Gastrocnemius medialis (tissue), 4 donors: ENCODE results near the gene PM20D2. TPM values are rescaled to one million over a fixed set of nuclear protein-coding genes. Genes with fewer than 3 reads are reported as not detected.

Experiments
- ATAC-seq, 2 donors: fragments of 150-250 bp; one replicate each; pipeline ENCODE4 v1.9.1; 2016
- DNase-seq, 2 donors: peaks; one replicate each; pipeline ENCODE4 v3.0.0-alpha.2; 2019
- H3K27ac ChIP-seq, 4 donors: fragments of 200-600 bp; sonication (generic); 1 replicate in 1 of 4; 2 replicates in 3 of 4; pipeline ENCODE4 v1.5.1; 2016 to 2018; ENCODE audit warnings: mild to moderate bottlenecking in 2 of 4, moderate library complexity in 1 of 4
- H3K27me3 ChIP-seq, 3 donors: fragments of 200-600 bp; sonication (generic) in 2 of 3; 1 replicate in 1 of 3; 2 replicates in 2 of 3; pipeline versions ENCODE4 v1.5.1 to v1.6.0; 2016 to 2019; ENCODE audit warnings: mild to moderate bottlenecking in 1 of 3, moderate library complexity in 1 of 3
- H3K36me3 ChIP-seq, 2 donors: fragments of 200-600 bp; sonication (generic) in 1 of 2; one replicate each; pipeline ENCODE4 v1.5.1; 2017 to 2018
- H3K4me1 ChIP-seq, 2 donors: fragments of 200-600 bp; sonication (generic) in 1 of 2; one replicate each; pipeline ENCODE4 v1.5.1; 2016 to 2017; ENCODE audit warnings: mild to moderate bottlenecking in 2 of 2
- H3K4me3 ChIP-seq, 4 donors: fragments of 200-600 bp; sonication (generic) in 3 of 4; 1 replicate in 1 of 4; 2 replicates in 3 of 4; pipeline ENCODE4 v1.5.1; 2016 to 2019; ENCODE audit warnings: mild to moderate bottlenecking in 2 of 4
- H3K9me3 ChIP-seq, 3 donors: fragments of 200-600 bp; sonication (generic) in 2 of 3; 1 replicate in 1 of 3; 2 replicates in 2 of 3; pipeline ENCODE4 v1.5.1; 2016 to 2019
- POLR2A ChIP-seq, 2 donors: fragments of 450-650 bp; IDR thresholded peaks; one replicate each; pipeline ENCODE4 v1.6.1; 2017; ENCODE audit warnings: antibody characterized with exemption in 2 of 2, mild to moderate bottlenecking in 2 of 2, moderate library complexity in 2 of 2
- in situ Hi-C, 4 donors: fragments of 200-750 bp; cut with MboI; loops; one replicate each; pipeline versions ENCODE4 v1.15.0 to v1.8.0; 2017; ENCODE audit warnings: low sequenced_read_pairs in 4 of 4
- intact Hi-C: fragments of 100-400 bp; cut with DNase I; formaldehyde crosslinking; loops from one replicate; pipeline ENCODE4 v1.15.1; 2023; ENCODE audit warnings: low total_unique reads
- total RNA-seq, 4 donors: library from RNA; depleted of rRNA; stranded (reverse); fragments of >200 nt; gene quantifications; one replicate each; pipeline versions ENCODE4 v1.1.0 to v1.2.3, GENCODE V29; 2016
- TF ChIP-seq, protein P1 (sequence below), 5 experiments: fragments of 450-650 bp in 3 of 5; fragments of 200-600 bp in 2 of 5; sonication (generic) in 2 of 5; IDR thresholded peaks in 4 of 5; conservative IDR thresholded peaks in 1 of 5; 1 replicate in 4 of 5; 2 replicates in 1 of 5; pipeline ENCODE4 v1.5.1; 2016 to 2019; ENCODE audit warnings: antibody characterized with exemption in 5 of 5, mild to moderate bottlenecking in 3 of 5, moderate library complexity in 3 of 5

Gene PM20D2
- total RNA-seq, 4 donors from 2014 or later = 18.1 to 54.6 (median 26.3) TPM

DNA sequence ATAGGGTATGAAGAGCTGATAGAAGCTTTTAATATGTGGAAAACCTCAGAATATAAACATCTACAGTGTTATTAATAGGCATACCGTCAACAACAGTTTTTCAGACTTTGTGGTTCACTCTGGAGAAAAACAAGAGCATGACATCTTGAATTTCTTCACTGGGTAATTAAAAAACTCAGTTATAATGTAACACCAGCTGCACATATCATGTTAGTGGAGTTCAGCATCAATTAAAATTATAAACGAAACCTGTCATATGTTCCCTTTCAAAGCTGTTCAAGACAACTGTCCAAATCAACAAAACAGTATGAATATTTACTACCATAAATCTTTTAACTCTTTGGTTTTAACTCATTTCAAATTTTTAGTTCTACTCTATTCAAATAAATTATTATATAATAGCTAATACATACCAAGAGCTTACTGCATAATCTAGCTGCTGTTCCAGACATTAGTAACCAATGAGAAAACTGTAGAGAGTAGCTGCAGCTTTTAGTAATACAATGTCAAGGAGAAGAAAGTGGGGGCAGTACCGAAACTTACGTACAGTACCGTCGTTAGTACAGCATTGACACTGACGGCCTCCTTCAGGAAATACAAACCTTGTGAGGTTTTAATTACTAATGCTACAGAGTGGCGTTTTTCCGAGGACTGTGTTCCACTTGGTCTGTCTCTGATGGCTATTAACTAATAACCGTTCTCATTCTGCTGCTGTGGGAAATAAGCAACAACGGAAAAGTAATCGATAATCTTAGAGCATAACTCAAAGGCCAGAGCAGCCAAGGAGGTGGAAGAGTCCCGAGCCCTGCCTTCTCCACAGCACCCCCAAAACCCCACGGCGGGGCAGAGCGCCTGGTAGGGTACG lies 532 bp upstream of the PM20D2 start:
- TF ChIP-seq, protein P1, sequence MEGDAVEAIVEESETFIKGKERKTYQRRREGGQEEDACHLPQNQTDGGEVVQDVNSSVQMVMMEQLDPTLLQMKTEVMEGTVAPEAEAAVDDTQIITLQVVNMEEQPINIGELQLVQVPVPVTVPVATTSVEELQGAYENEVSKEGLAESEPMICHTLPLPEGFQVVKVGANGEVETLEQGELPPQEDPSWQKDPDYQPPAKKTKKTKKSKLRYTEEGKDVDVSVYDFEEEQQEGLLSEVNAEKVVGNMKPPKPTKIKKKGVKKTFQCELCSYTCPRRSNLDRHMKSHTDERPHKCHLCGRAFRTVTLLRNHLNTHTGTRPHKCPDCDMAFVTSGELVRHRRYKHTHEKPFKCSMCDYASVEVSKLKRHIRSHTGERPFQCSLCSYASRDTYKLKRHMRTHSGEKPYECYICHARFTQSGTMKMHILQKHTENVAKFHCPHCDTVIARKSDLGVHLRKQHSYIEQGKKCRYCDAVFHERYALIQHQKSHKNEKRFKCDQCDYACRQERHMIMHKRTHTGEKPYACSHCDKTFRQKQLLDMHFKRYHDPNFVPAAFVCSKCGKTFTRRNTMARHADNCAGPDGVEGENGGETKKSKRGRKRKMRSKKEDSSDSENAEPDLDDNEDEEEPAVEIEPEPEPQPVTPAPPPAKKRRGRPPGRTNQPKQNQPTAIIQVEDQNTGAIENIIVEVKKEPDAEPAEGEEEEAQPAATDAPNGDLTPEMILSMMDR (IDR thresholded peaks at IDR 0.05 in 4 of 5, conservative IDR thresholded peaks at IDR 0.05 in 1 of 5) = no peak
- TF ChIP-seq POLR2A (IDR thresholded peaks at IDR 0.05) = no peak
- Histone ChIP-seq H3K4me1 (peaks cover 26 to 32% of the 10 kb centered on the region in 2 donors), H3K9me3 (no peaks in the 10 kb centered on the region), H3K36me3 (no peaks in the 10 kb centered on the region), H3K27me3 (no peaks in the 10 kb centered on the region), H3K4me3 (peak overlapping the region; percentile 74 to 90 (median 82)), H3K27ac (peak overlapping the region; percentile 94 to 99 (median 98))
- peak; percentile 15 to 31 for ATAC-seq
- no peak for DNase-seq
- in situ Hi-C loops = no loop called here
- intact Hi-C loops = loop anchor here (2.0 to 10.0 kb wide), 2 partner anchors 19 to 209 kb away; partner anchors contain the start of gene UBE2J1

- no peaks in the 10 kb centered on the region for H3K27me3 ChIP-seq
- peaks cover 21 to 23% of the 10 kb centered on the region in 2 donors for H3K4me1 ChIP-seq
- intact Hi-C loops = loop anchor here (1.0 to 10.0 kb wide), 3 partner anchors 66 to 208 kb away; partner anchors contain the start of gene UBE2J1
- peak overlapping the region; percentile 74 to 90 (median 82) for H3K4me3 ChIP-seq
- DNase-seq (peak; percentile 47 to 50), ATAC-seq (peak; percentile 91)
- H3K9me3 ChIP-seq = no peaks in the 10 kb centered on the region
- peak; percentile 83 to 87 for TF ChIP-seq POLR2A (IDR thresholded peaks at IDR 0.05)
- TF ChIP-seq, protein P1 (IDR thresholded peaks at IDR 0.05 in 4 of 5, conservative IDR thresholded peaks at IDR 0.05 in 1 of 5) = no peak
- peaks cover 0 to 7% of the 10 kb centered on the region in 2 donors for H3K36me3 ChIP-seq
- in situ Hi-C loops = no loop called here
- H3K27ac ChIP-seq = peak overlapping the region; percentile 94 to 99 (median 98)
These were observed 1.2 kb downstream of the PM20D2 start for GRCh38 chr6:89146718-89147700.

- Histone ChIP-seq H3K36me3 (peaks cover 0 to 19% of the 10 kb centered on the region in 2 donors), H3K9me3 (no peaks in the 10 kb centered on the region), H3K4me3 (peak overlapping the region in 3 of 4 donors; percentile 74 to 90 (median 78)), H3K27ac (peak overlapping the region; percentile 94 to 99 (median 98)), H3K4me1 (peaks cover 21 to 23% of the 10 kb centered on the region in 2 donors), H3K27me3 (no peaks in the 10 kb centered on the region)
- intact Hi-C loops (loop anchor here (10.0 kb wide), 1 partner anchor 207 kb away; the partner anchor contains the start of gene UBE2J1), in situ Hi-C loops (no loop called here)
- TF ChIP-seq, protein P1 (IDR thresholded peaks at IDR 0.05 in 4 of 5, conservative IDR thresholded peaks at IDR 0.05 in 1 of 5) = no peak
- no peak for TF ChIP-seq POLR2A (IDR thresholded peaks at IDR 0.05)
- ATAC-seq (no peak), DNase-seq (no peak)
These were observed 2.3 kb downstream of the PM20D2 start for GRCh38 chr6:89148016-89148750.

GRCh38 chr6:89154131-89154530 lies 8.3 kb downstream of the PM20D2 start:
- TF ChIP-seq, protein P1 (IDR thresholded peaks at IDR 0.05 in 4 of 5, conservative IDR thresholded peaks at IDR 0.05 in 1 of 5) = no peak
- no peak for TF ChIP-seq POLR2A (IDR thresholded peaks at IDR 0.05)
- no peak overlapping the region for H3K4me3 ChIP-seq
- in situ Hi-C loops (no loop called here), intact Hi-C loops (no loop called here)
- H3K27ac ChIP-seq = peak overlapping the region in 1 of 4 donors; percentile 64
- no peaks in the 10 kb centered on the region for H3K9me3 ChIP-seq
- DNase-seq (no peak), ATAC-seq (no peak)
- no peaks in the 10 kb centered on the region for H3K27me3 ChIP-seq
- peaks cover 0 to 4% of the 10 kb centered on the region in 2 donors for H3K4me1 ChIP-seq
- peaks cover 0 to 41% of the 10 kb centered on the region in 2 donors for H3K36me3 ChIP-seq
